Measurements from ENCODE around the gene GRM8.

GRM8 gene

GRCh38 chr7:126979722-126980121 lies 273.0 kb downstream of the GRM8 start:
- H3K36me3 ChIP-seq (ENCODE audit: control insufficient read depth in 2 of 2, insufficient read depth in 1 of 2, low read length in 2 of 2) = no peaks in the 10 kb centered on the region
- no peaks in the 10 kb centered on the region for H3K4me1 ChIP-seq (ENCODE audit: control insufficient read depth, insufficient read depth, low read length)
- ChIA-PET CTCF (interaction anchor here (0.6 to 0.8 kb wide), 3 partner anchors 80 to 1038 kb away, joined by 3 to 5 read pairs (median 3); no protein-coding TSS in a partner anchor), POLR2A (no interaction called here)
- no peaks in the 10 kb centered on the region for H3K9me3 ChIP-seq (ENCODE audit: control insufficient read depth, insufficient read depth, low read depth, low read length)
- no peak overlapping the region for H3K4me3 ChIP-seq (ENCODE audit: low read depth, low read length)
- TF ChIP-seq HOXD13 (CRISPR knock-in tag; IDR thresholded peaks at IDR 0.05; ENCODE audit: borderline replicate concordance) (no peak), ZNF155 (tag by site-specific recombination; IDR thresholded peaks at IDR 0.05) (no peak), ZNF518A (tag by site-specific recombination; conservative IDR thresholded peaks at IDR 0.05; ENCODE audit: low read depth) (no peak), ZNF704 (tag by site-specific recombination; IDR thresholded peaks at IDR 0.05) (no peak), TRIM28 (IDR thresholded peaks at IDR 0.05; ENCODE audit: borderline replicate concordance, low read length) (no peak), ZNF777 (tag by site-specific recombination; IDR thresholded peaks at IDR 0.05; ENCODE audit: borderline replicate concordance) (no peak), ZNF2 (tag by site-specific recombination; IDR thresholded peaks at IDR 0.05) (no peak), ZNF654 (tag by site-specific recombination; IDR thresholded peaks at IDR 0.05; ENCODE audit: low read depth) (no peak), ZXDB (tag by site-specific recombination; IDR thresholded peaks at IDR 0.05) (no peak), FEZF1 (tag by site-specific recombination; IDR thresholded peaks at IDR 0.05) (no peak), ZNF140 (tag by site-specific recombination; IDR thresholded peaks at IDR 0.05) (no peak), ZNF354C (tag by site-specific recombination; IDR thresholded peaks at IDR 0.05; ENCODE audit: borderline replicate concordance, low read depth) (no peak), ZNF362 (tag by site-specific recombination; IDR thresholded peaks at IDR 0.05) (no peak), ZNF610 (tag by site-specific recombination; IDR thresholded peaks at IDR 0.05; ENCODE audit: borderline replicate concordance) (no peak), ZNF248 (tag by site-specific recombination; IDR thresholded peaks at IDR 0.05) (no peak), ZNF214 (tag by site-specific recombination; IDR thresholded peaks at IDR 0.05; ENCODE audit: borderline replicate concordance) (no peak), KLF10 (tag by site-specific recombination; IDR thresholded peaks at IDR 0.05) (no peak)
- H3K27ac ChIP-seq (ENCODE audit: extremely low read depth, low read depth, low read length) = no peak overlapping the region

GRCh38 chr7:126978865-126979264 lies 273.9 kb downstream of the GRM8 start:
- no peak overlapping the region for H3K27ac ChIP-seq (ENCODE audit: extremely low read depth, low read depth, low read length)
- CTCF ChIA-PET = interaction anchor here (0.6 kb wide), 1 partner anchor 305 kb away, joined by 3 read pairs; no protein-coding TSS in a partner anchor
- POLR2A ChIA-PET = no interaction called here
- TF ChIP-seq ZNF132 (tag by site-specific recombination; IDR thresholded peaks at IDR 0.05; ENCODE audit: borderline replicate concordance) = no peak
- TF ChIP-seq ZNF18 (tag by site-specific recombination; IDR thresholded peaks at IDR 0.05) = no peak
- no peak for TF ChIP-seq PRDM6 (tag by site-specific recombination; IDR thresholded peaks at IDR 0.05)
- TF ChIP-seq REPIN1 (tag by site-specific recombination; IDR thresholded peaks at IDR 0.05; ENCODE audit: low read depth) = no peak
- no peak for TF ChIP-seq ZNF433 (tag by site-specific recombination; IDR thresholded peaks at IDR 0.05; ENCODE audit: low read depth)
- no peak for TF ChIP-seq GLIS2 (tag by site-specific recombination; IDR thresholded peaks at IDR 0.05)
- TF ChIP-seq YY1 (tag by site-specific recombination; IDR thresholded peaks at IDR 0.05) = no peak
- no peak for TF ChIP-seq ELK4 (IDR thresholded peaks at IDR 0.05; ENCODE audit: borderline replicate concordance, low read depth, low read length)

More at GRCh38 chr7:126978865-126979264, 273.9 kb downstream of the GRM8 start:
- no peaks in the 10 kb centered on the region for H3K9me3 ChIP-seq (ENCODE audit: control insufficient read depth, insufficient read depth, low read depth, low read length)
- H3K36me3 ChIP-seq (ENCODE audit: control insufficient read depth in 2 of 2, insufficient read depth in 1 of 2, low read length in 2 of 2) = no peaks in the 10 kb centered on the region
- H3K4me1 ChIP-seq (ENCODE audit: control insufficient read depth, insufficient read depth, low read length) = no peaks in the 10 kb centered on the region
- H3K4me3 ChIP-seq (ENCODE audit: low read depth, low read length) = no peak overlapping the region
